HEK293 (cell line): Measurements from ENCODE around the gene HSD17B14.

Source experiments
- BCL6B ChIP-seq: fragments of 450-650 bp; formaldehyde crosslinking; IDR thresholded peaks from 2 replicates; pipeline ENCODE4 v1.5.1; 2017; ENCODE audit warnings: missing biosample characterization, missing genetic modification characterization
- CTCF ChIP-seq: fragments of 450-650 bp; formaldehyde crosslinking; IDR thresholded peaks from 2 replicates; pipeline ENCODE4 v1.5.1; 2016; ENCODE audit warnings: missing biosample characterization, missing genetic modification characterization
- ELK4 ChIP-seq: IDR thresholded peaks from 2 replicates; pipeline ENCODE4 v1.6.1; 2011; ENCODE audit warnings: mild to moderate bottlenecking, low read depth, low read length, borderline replicate concordance
- GLIS1 ChIP-seq: fragments of 450-650 bp; formaldehyde crosslinking; IDR thresholded peaks from 2 replicates; pipeline ENCODE4 v1.5.1; 2016; ENCODE audit warnings: missing biosample characterization, missing genetic modification characterization
- HOXD13 ChIP-seq: sonication (generic); formaldehyde crosslinking; IDR thresholded peaks from 2 replicates; pipeline ENCODE4 v1.8.0; 2022; ENCODE audit warnings: missing genetic modification reagents, borderline replicate concordance
- KLF16 ChIP-seq: fragments of 450-650 bp; formaldehyde crosslinking; IDR thresholded peaks from 2 replicates; pipeline ENCODE4 v1.5.1; 2017; ENCODE audit warnings: missing biosample characterization, missing genetic modification characterization
- ZBTB10 ChIP-seq: fragments of 450-650 bp; formaldehyde crosslinking; IDR thresholded peaks from 2 replicates; pipeline ENCODE4 v1.5.1; 2016; ENCODE audit warnings: missing biosample characterization, missing genetic modification characterization
- ZBTB20 ChIP-seq: fragments of 450-650 bp; formaldehyde crosslinking; IDR thresholded peaks from 2 replicates; pipeline ENCODE4 v1.5.1; 2016; ENCODE audit warnings: missing biosample characterization, missing genetic modification characterization
- ZBTB48 ChIP-seq: fragments of 450-650 bp; formaldehyde crosslinking; IDR thresholded peaks from 2 replicates; pipeline ENCODE4 v1.5.1; 2016; ENCODE audit warnings: missing biosample characterization, missing genetic modification characterization
- ZEB2 ChIP-seq: fragments of 450-650 bp; formaldehyde crosslinking; IDR thresholded peaks from 2 replicates; pipeline ENCODE4 v1.5.1; 2016; ENCODE audit warnings: missing biosample characterization, missing genetic modification characterization
- ZNF133 ChIP-seq: fragments of 450-650 bp; formaldehyde crosslinking; IDR thresholded peaks from 2 replicates; pipeline ENCODE4 v1.5.1; 2016; ENCODE audit warnings: missing biosample characterization, missing genetic modification characterization
- ZNF16 ChIP-seq: fragments of 450-650 bp; formaldehyde crosslinking; IDR thresholded peaks from 2 replicates; pipeline ENCODE4 v1.5.1; 2016; ENCODE audit warnings: low read depth, missing biosample characterization, missing genetic modification characterization
- ZNF174 ChIP-seq: fragments of 450-650 bp; formaldehyde crosslinking; IDR thresholded peaks from 2 replicates; pipeline ENCODE4 v1.5.0; 2017; ENCODE audit warnings: missing biosample characterization, mild to moderate bottlenecking, missing genetic modification characterization
- ZNF221 ChIP-seq: fragments of 450-650 bp; formaldehyde crosslinking; IDR thresholded peaks from 2 replicates; pipeline ENCODE4 v1.5.1; 2017; ENCODE audit warnings: missing biosample characterization, missing genetic modification characterization, borderline replicate concordance
- ZNF239 ChIP-seq: fragments of 450-650 bp; formaldehyde crosslinking; IDR thresholded peaks from 2 replicates; pipeline ENCODE4 v1.5.1; 2016; ENCODE audit warnings: missing biosample characterization, missing genetic modification characterization
- ZNF24 ChIP-seq: fragments of 450-650 bp; formaldehyde crosslinking; IDR thresholded peaks from 2 replicates; pipeline ENCODE4 v1.5.1; 2016; ENCODE audit warnings: missing biosample characterization, missing genetic modification characterization
- ZNF362 ChIP-seq: fragments of 450-650 bp; formaldehyde crosslinking; IDR thresholded peaks from 2 replicates; pipeline ENCODE4 v1.5.1; 2016; ENCODE audit warnings: missing biosample characterization, missing genetic modification characterization
- ZNF416 ChIP-seq: fragments of 450-650 bp; formaldehyde crosslinking; IDR thresholded peaks from 2 replicates; pipeline ENCODE4 v1.5.1; 2016; ENCODE audit warnings: missing biosample characterization, missing genetic modification characterization
- ZNF433 ChIP-seq: fragments of 450-650 bp; formaldehyde crosslinking; IDR thresholded peaks from 2 replicates; pipeline ENCODE4 v1.5.1; 2016; ENCODE audit warnings: missing biosample characterization, missing genetic modification characterization, low read depth
- ZNF518A ChIP-seq: fragments of 450-650 bp; formaldehyde crosslinking; conservative IDR thresholded peaks from 2 replicates; pipeline ENCODE4 v1.5.1; 2016; ENCODE audit warnings: low read depth, missing biosample characterization, missing genetic modification characterization
- ZNF548 ChIP-seq: fragments of 450-650 bp; formaldehyde crosslinking; IDR thresholded peaks from 2 replicates; pipeline ENCODE4 v1.5.1; 2016; ENCODE audit warnings: missing biosample characterization, missing genetic modification characterization
- ZNF549 ChIP-seq: fragments of 450-650 bp; IDR thresholded peaks from 2 replicates; pipeline ENCODE4 v1.5.1; 2018; ENCODE audit warnings: missing biosample characterization, missing genetic modification characterization, mild to moderate bottlenecking, inconsistent platforms, moderate library complexity
- ZNF561 ChIP-seq: fragments of 450-650 bp; IDR thresholded peaks from 2 replicates; pipeline ENCODE4 v1.5.1; 2018; ENCODE audit warnings: missing biosample characterization, missing genetic modification characterization, borderline replicate concordance
- ZNF580 ChIP-seq: fragments of 450-650 bp; formaldehyde crosslinking; IDR thresholded peaks from 2 replicates; pipeline ENCODE4 v1.5.1; 2016; ENCODE audit warnings: missing biosample characterization, missing genetic modification characterization
- ZNF596 ChIP-seq: fragments of 450-650 bp; IDR thresholded peaks from 2 replicates; pipeline ENCODE4 v1.5.0; 2018; ENCODE audit warnings: missing biosample characterization, mild to moderate bottlenecking, missing genetic modification characterization, moderate library complexity
- ZSCAN18 ChIP-seq: fragments of 450-650 bp; formaldehyde crosslinking; IDR thresholded peaks from 2 replicates; pipeline ENCODE4 v1.5.1; 2016; ENCODE audit warnings: missing biosample characterization, missing genetic modification characterization

Gene HSD17B14

GRCh38 chr19:48819366-48819816 is 16.9 kb downstream of the HSD17B14 start (continued):
- TF ChIP-seq BCL6B: no peak
- no peak for TF ChIP-seq ZSCAN18 (tag by site-specific recombination)
- peak; percentile 81 for TF ChIP-seq ZBTB48 (tag by site-specific recombination)
- no peak for TF ChIP-seq ZNF362
- TF ChIP-seq ZNF239 (tag by site-specific recombination): no peak
- TF ChIP-seq ZNF580: no peak
- TF ChIP-seq ZNF548 (tag by site-specific recombination): no peak
- no peak for TF ChIP-seq HOXD13 (CRISPR knock-in tag)
- TF ChIP-seq ZNF24: peak; percentile 54; the same call in 1 of the 2 replicates
- peak; percentile 91 for TF ChIP-seq ZNF16 (tag by site-specific recombination)
- peak; percentile 27; the same call in 1 of the 2 replicates for TF ChIP-seq ZBTB20 (tag by site-specific recombination)
- no peak for TF ChIP-seq ZBTB10
- no peak for TF ChIP-seq ZNF416 (tag by site-specific recombination)
- no peak for TF ChIP-seq ZNF133 (tag by site-specific recombination)
- TF ChIP-seq ZNF596 (tag by site-specific recombination): no peak
- no peak for TF ChIP-seq GLIS1 (tag by site-specific recombination)
- no peak for TF ChIP-seq ZNF174
- no peak for TF ChIP-seq ZNF549
- no peak for TF ChIP-seq ZEB2 (tag by site-specific recombination)
- TF ChIP-seq CTCF (tag by site-specific recombination): no peak
- TF ChIP-seq KLF16 (tag by site-specific recombination): 0 out of 2 replicates have a peak, but pooled peaks have one; percentile 24
- TF ChIP-seq ZNF561: no peak
- no peak for TF ChIP-seq ZNF518A
- no peak for TF ChIP-seq ELK4
- TF ChIP-seq ZNF221 (tag by site-specific recombination): no peak
- no peak for TF ChIP-seq ZNF433
